ENCODE results near the gene UNC13D. TPM values are rescaled to one million over a fixed set of nuclear protein-coding genes. Genes with fewer than 3 reads are reported as not detected.

The UNC13D gene
- total RNA-seq, 1 experiment from 2014 or later, result 20.2 TPM

GRCh38 chr17:75814900-75815373, 29.3 kb downstream of the UNC13D start:
- Histone ChIP-seq H3K4me1 (ENCODE audit: control insufficient read depth in 1 of 2, insufficient read depth in 2 of 2, low read length in 2 of 2) (peaks cover 0 to 5% of the 10 kb centered on the region in 2 experiments; a peak in 1 of 4 replicates), H3K27ac (ENCODE audit: low read depth, low read length) (no peak overlapping the region; the same call in 1 of the 2 replicates), H3K9me2 (ENCODE audit: insufficient read depth) (no peaks in the 10 kb centered on the region), H3K79me2 (ENCODE audit: insufficient read depth, low read length) (no peaks in the 10 kb centered on the region), H3K27me3 (ENCODE audit: insufficient read depth, low read length) (no peaks in the 10 kb centered on the region), H3K4me2 (ENCODE audit: low read length) (no peak overlapping the region), H2AFZ (ENCODE audit: low read depth, low read length, poor library complexity, severe bottlenecking) (no peak overlapping the region), H3K9ac (ENCODE audit: low read length) (no peak overlapping the region), H3K9me3 (ENCODE audit: control insufficient read depth in 1 of 2, insufficient read depth in 1 of 2, low read depth in 1 of 2, low read length in 2 of 2) (no peaks in the 10 kb centered on the region), H4K20me1 (ENCODE audit: insufficient read depth) (no peaks in the 10 kb centered on the region), H3K4me3 (replicated peaks in 1 of 2; ENCODE audit: low read depth in 1 of 2, low read length in 2 of 2) (no peak overlapping the region), H3K36me3 (ENCODE audit: control insufficient read depth in 1 of 2, insufficient read depth in 2 of 2, low read length in 2 of 2) (peaks cover 21 to 37% of the 10 kb centered on the region in 2 experiments; a peak in 3 of 4 replicates)
- intact Hi-C loops (cut with micrococcal nuclease), result no loop called here
- ChIA-PET RAD21 (ENCODE audit: low non-redundant PET in 1 of 2, low total read pairs in 2 of 2, uncharacterized antibody in 2 of 2, unreplicated experiment in 2 of 2) (no interaction called here), POLR2A (interaction anchor here (1.4 kb wide), 1 partner anchor 35 kb away, joined by 4 read pairs; no protein-coding TSS in a partner anchor), CTCF (interaction anchor here (0.6 to 1.2 kb wide), 2 partner anchors 11 to 15 kb away, joined by 3 to 5 read pairs; no protein-coding TSS in a partner anchor)
- no peak for ATAC-seq
- BruUV-seq (replicated peaks), result no TSS peak
- TF ChIP-seq CTCF (IDR thresholded peaks at IDR 0.05 in 2 of 3, conservative IDR thresholded peaks at IDR 0.05 in 1 of 3; ENCODE audit: borderline replicate concordance in 1 of 3, insufficient read depth in 1 of 3, low read depth in 2 of 3, low read length in 2 of 3), result no peak
- TF ChIP-seq EZH2 (IDR thresholded peaks at IDR 0.05), result no peak
- no peak for TF ChIP-seq ZBTB33 (IDR thresholded peaks at IDR 0.05; ENCODE audit: extremely low read depth, insufficient replicate concordance, low read length)
- TF ChIP-seq EZH2phosphoT487 (IDR thresholded peaks at IDR 0.05; ENCODE audit: borderline replicate concordance), result no peak
- TF ChIP-seq ELF1 (IDR thresholded peaks at IDR 0.05; ENCODE audit: borderline replicate concordance, low read depth), result no peak
- no peak for TF ChIP-seq POLR2A (IDR thresholded peaks at IDR 0.05; ENCODE audit: borderline replicate concordance, extremely low read depth, insufficient read depth, insufficient read length)
- TF ChIP-seq FOSL1 (IDR thresholded peaks at IDR 0.05; ENCODE audit: low read depth), result no peak
- no peak; the same call in 1 of the 2 replicates for TF ChIP-seq ZFX (IDR thresholded peaks at IDR 0.05)
- TF ChIP-seq RAD21 (IDR thresholded peaks at IDR 0.05; ENCODE audit: low read depth), result no peak
- TF ChIP-seq YY1 (IDR thresholded peaks at IDR 0.05; ENCODE audit: extremely low read depth, insufficient replicate concordance, low read depth, low read length), result no peak
- no peak for TF ChIP-seq CEBPB (IDR thresholded peaks at IDR 0.05; ENCODE audit: low read depth)
- no peak for TF ChIP-seq ATF3 (IDR thresholded peaks at IDR 0.05)
- no peak for TF ChIP-seq SRF (IDR thresholded peaks at IDR 0.05; ENCODE audit: low read depth)
- TF ChIP-seq REST (IDR thresholded peaks at IDR 0.05; ENCODE audit: low read depth), result no peak
- TF ChIP-seq POLR2AphosphoS5 (IDR thresholded peaks at IDR 0.05; ENCODE audit: low read depth, low read length), result no peak
- TF ChIP-seq SIN3A (IDR thresholded peaks at IDR 0.05; ENCODE audit: low read depth), result no peak
- no peak for TF ChIP-seq ZNF274 (IDR thresholded peaks at IDR 0.05; ENCODE audit: low read depth, low read length)
- TF ChIP-seq JUND (IDR thresholded peaks at IDR 0.05), result no peak
- TF ChIP-seq EGR1 (IDR thresholded peaks at IDR 0.05; ENCODE audit: low read depth), result no peak
- DNase-seq (ENCODE audit: low read depth, low spot score), result no peak
